ENCODE data around the gene UBXN2A. TPM values are rescaled to one million over a fixed set of nuclear protein-coding genes. Genes with fewer than 3 reads are reported as not detected.
"Not testable (repeated sequence)": the region's sequence is repeated elsewhere in the genome, so short reads cannot be mapped to it uniquely, and the experiment has no call there.

Gene UBXN2A
- total RNA-seq, 1 donor from 2014 or later, result 16.2 TPM

DNA sequence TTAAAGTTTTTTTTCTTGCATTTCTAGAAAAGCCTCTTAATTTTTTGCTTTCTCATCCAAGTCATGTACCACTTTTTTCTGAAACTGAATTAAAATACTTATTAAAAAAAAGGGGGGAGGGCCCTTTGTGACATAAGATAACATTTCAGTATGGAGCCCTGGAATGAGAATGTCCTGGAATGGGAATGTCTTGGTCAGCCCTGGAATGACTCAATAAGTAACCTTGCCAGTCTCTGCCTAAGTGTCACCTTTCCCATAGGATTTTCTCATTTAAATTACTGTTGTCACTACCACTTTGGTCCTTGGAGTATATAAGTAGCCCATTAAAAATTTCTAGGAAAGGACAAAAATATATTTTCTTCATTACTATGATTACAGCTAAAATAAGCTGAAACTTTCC lies 4.7 kb downstream of the UBXN2A start:
- no peak for DNase-seq (ENCODE audit: low read depth)
- H3K27me3 ChIP-seq (ENCODE audit: control insufficient read depth, insufficient read depth, low read length), result no peaks in the 10 kb centered on the region
- H3K4me3 ChIP-seq (ENCODE audit: low read depth, low read length), result no peak overlapping the region
- TF ChIP-seq, protein P1, sequence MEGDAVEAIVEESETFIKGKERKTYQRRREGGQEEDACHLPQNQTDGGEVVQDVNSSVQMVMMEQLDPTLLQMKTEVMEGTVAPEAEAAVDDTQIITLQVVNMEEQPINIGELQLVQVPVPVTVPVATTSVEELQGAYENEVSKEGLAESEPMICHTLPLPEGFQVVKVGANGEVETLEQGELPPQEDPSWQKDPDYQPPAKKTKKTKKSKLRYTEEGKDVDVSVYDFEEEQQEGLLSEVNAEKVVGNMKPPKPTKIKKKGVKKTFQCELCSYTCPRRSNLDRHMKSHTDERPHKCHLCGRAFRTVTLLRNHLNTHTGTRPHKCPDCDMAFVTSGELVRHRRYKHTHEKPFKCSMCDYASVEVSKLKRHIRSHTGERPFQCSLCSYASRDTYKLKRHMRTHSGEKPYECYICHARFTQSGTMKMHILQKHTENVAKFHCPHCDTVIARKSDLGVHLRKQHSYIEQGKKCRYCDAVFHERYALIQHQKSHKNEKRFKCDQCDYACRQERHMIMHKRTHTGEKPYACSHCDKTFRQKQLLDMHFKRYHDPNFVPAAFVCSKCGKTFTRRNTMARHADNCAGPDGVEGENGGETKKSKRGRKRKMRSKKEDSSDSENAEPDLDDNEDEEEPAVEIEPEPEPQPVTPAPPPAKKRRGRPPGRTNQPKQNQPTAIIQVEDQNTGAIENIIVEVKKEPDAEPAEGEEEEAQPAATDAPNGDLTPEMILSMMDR (IDR thresholded peaks at IDR 0.05; ENCODE audit: insufficient read depth, low read length, poor library complexity, severe bottlenecking), result no peak
- H3K36me3 ChIP-seq (ENCODE audit: control insufficient read depth, insufficient read depth, low read length), result no peaks in the 10 kb centered on the region

DNA sequence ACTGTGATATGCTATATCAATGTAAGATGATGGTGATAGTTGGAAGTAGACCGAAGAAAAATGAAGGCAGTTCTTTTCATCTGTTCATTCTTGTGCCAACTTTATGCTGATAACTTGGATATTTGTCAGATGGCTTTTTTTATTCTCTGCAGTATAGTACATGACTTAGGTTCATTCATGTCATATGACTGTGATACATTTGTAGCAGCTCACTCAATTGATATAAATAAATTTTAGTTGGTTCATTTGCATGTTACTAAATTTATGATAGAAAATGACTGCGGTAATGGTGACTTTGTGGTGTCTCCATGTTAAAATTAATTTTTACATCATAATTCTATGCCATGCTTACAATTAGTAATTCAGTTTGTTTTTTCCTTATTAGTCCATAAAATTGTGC lies 7.1 kb downstream of the UBXN2A start:
- no peaks in the 10 kb centered on the region for H3K27me3 ChIP-seq (ENCODE audit: control insufficient read depth, insufficient read depth, low read length)
- TF ChIP-seq, protein P1 (IDR thresholded peaks at IDR 0.05; ENCODE audit: insufficient read depth, low read length, poor library complexity, severe bottlenecking), result no peak
- no peaks in the 10 kb centered on the region for H3K36me3 ChIP-seq (ENCODE audit: control insufficient read depth, insufficient read depth, low read length)
- no peak for DNase-seq (ENCODE audit: low read depth)
- no peak overlapping the region for H3K4me3 ChIP-seq (ENCODE audit: low read depth, low read length)

DNA sequence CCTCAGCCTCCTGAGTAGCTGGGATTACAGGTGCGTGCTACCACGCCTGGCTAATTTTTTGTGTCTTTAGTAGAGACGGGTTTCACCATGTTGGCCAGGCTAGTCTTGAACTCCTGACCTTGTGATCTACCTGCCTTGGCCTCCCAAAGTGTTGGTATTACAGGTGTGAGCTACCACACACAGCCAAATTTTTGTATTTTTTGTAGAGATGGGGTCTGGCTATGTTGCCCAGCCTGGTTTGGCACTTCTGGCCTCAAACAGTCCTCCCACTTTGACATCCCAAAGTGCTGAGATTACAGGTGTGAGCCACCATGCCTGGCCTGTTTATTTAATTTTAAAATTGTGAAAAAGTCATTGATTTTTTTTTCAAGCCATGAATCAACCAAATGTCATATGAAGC lies 12.3 kb downstream of the UBXN2A start:
- not testable (repeated sequence) for H3K36me3 ChIP-seq (ENCODE audit: control insufficient read depth, insufficient read depth, low read length); H3K27me3 ChIP-seq (ENCODE audit: control insufficient read depth, insufficient read depth, low read length); DNase-seq (ENCODE audit: low read depth); H3K4me3 ChIP-seq (ENCODE audit: low read depth, low read length)

DNA sequence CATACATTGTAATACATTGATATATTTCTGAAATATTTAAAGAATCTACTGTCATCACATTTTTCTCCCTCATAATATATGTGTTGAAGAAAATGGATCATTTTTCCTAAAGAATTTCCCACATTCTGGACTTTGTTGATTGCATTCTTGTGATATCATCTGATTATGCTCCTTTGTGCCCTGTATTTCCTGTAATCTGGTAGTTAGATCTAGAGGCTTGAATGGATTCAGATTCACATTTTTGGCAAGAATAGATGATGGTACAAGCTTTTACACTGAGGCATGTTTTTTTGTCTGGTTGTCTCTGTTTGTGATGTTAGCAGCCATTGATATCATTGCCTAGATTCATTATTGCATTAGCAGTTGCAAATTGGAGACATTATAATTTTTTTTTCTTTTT lies 13.4 kb downstream of the UBXN2A start:
- H3K36me3 ChIP-seq (ENCODE audit: control insufficient read depth, insufficient read depth, low read length), result no peaks in the 10 kb centered on the region
- TF ChIP-seq, protein P1 (IDR thresholded peaks at IDR 0.05; ENCODE audit: insufficient read depth, low read length, poor library complexity, severe bottlenecking), result no peak
- no peak overlapping the region for H3K4me3 ChIP-seq (ENCODE audit: low read depth, low read length)
- no peak for DNase-seq (ENCODE audit: low read depth)
- no peaks in the 10 kb centered on the region for H3K27me3 ChIP-seq (ENCODE audit: control insufficient read depth, insufficient read depth, low read length)

DNA sequence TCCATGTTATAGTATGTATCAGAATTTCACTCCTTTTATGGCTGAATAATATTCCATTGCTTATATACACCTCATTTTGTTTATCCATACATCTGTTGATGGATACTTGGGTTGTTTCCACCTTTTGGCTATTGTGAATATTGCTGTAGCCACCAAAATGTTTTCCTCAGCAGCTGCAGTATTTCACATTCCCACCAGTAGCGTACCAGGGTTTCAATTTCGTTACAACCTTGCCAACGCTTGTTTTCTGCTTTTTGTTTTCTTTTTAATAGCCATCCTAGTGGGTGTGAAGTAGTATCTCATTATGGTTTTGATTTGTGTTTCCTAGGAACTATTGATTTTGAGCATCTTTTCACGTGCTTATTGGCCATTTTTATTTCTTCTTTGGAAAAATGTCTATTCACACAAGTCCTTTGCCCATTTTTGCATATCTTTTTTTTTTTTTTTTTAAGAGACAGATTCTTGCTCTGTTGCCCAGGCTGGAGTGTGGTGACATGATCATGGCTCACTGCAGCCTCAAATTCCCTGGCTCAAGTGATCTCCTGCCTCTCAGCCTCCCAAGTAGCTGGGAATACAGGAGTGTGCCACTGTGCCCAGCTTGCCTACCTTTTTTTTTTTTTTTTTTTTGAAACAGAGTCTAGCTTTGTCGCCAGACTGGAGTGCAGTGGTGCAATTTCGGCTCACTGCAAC lies 14.2 kb downstream of the UBXN2A start:
- TF ChIP-seq, protein P1 (IDR thresholded peaks at IDR 0.05; ENCODE audit: insufficient read depth, low read length, poor library complexity, severe bottlenecking), result no peak
- no peak for DNase-seq (ENCODE audit: low read depth)
- no peak overlapping the region for H3K4me3 ChIP-seq (ENCODE audit: low read depth, low read length)

DNA sequence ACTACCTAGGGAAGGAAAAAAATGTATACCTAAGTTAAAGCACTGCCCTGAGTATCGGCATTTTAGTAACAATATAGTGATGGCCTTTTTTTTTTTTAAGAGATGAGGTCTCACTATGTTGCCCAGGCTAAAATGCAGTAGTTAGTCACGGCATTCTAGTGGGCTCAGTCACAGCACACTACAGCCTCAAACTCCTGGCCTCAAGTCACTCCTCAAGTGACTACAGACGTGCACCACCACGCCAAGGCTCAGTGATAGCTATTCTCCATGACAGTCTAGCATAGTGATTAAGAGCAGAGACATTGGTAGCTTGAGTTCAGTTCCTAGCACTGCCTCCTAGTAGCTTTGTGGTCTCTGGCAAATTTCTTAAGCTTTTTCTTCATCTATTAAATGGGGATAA lies 27.6 kb downstream of the UBXN2A start:
- Histone ChIP-seq H3K36me3 (ENCODE audit: control insufficient read depth, insufficient read depth, low read length) (no peaks in the 10 kb centered on the region), H3K4me3 (ENCODE audit: low read depth, low read length) (no peak overlapping the region), H3K27me3 (ENCODE audit: control insufficient read depth, insufficient read depth, low read length) (no peaks in the 10 kb centered on the region)
- TF ChIP-seq, protein P1 (IDR thresholded peaks at IDR 0.05; ENCODE audit: insufficient read depth, low read length, poor library complexity, severe bottlenecking), result no peak
- no peak for DNase-seq (ENCODE audit: low read depth)

More for the DNA sequence above, 14.2 kb downstream of the UBXN2A start:
- no peaks in the 10 kb centered on the region for H3K27me3 ChIP-seq (ENCODE audit: control insufficient read depth, insufficient read depth, low read length)
- no peaks in the 10 kb centered on the region for H3K36me3 ChIP-seq (ENCODE audit: control insufficient read depth, insufficient read depth, low read length)
